Muscle layer of duodenum (tissue), 2 donors: Measurements from ENCODE around the gene MANF.

Experiments
- H3K27ac ChIP-seq: one replicate; pipeline ENCODE4 v1.7.0; 2013; ENCODE audit warnings: mild to moderate bottlenecking, low read length
- H3K27me3 ChIP-seq: one replicate; pipeline ENCODE4 v1.7.0; 2013; ENCODE audit warnings: low read depth, mild to moderate bottlenecking, control low read depth, low read length
- H3K36me3 ChIP-seq, 2 donors: one replicate each; pipeline ENCODE4 v1.7.0; 2013; ENCODE audit warnings: low read length in 2 of 2, control low read depth in 1 of 2, mild to moderate bottlenecking in 1 of 2; ENCODE audit not compliant: insufficient read depth in 2 of 2, control insufficient read depth in 1 of 2
- H3K4me1 ChIP-seq, 2 donors: one replicate each; pipeline ENCODE4 v1.7.0; 2013; ENCODE audit warnings: low read length in 2 of 2, mild to moderate bottlenecking in 2 of 2, control low read depth in 1 of 2, moderate library complexity in 1 of 2; ENCODE audit not compliant: insufficient read depth in 2 of 2, control insufficient read depth in 1 of 2
- H3K4me3 ChIP-seq, 2 donors: one replicate each; pipeline ENCODE4 v1.7.0; 2013; ENCODE audit warnings: low read length in 2 of 2, low read depth in 1 of 2, mild to moderate bottlenecking in 1 of 2
- H3K9me3 ChIP-seq, 2 donors: one replicate each; pipeline ENCODE4 v1.7.0; 2013; ENCODE audit warnings: low read length in 2 of 2, control low read depth in 1 of 2, mild to moderate bottlenecking in 1 of 2; ENCODE audit not compliant: control insufficient read depth in 1 of 2
- donor health status: healthy.

Gene MANF

DNA sequence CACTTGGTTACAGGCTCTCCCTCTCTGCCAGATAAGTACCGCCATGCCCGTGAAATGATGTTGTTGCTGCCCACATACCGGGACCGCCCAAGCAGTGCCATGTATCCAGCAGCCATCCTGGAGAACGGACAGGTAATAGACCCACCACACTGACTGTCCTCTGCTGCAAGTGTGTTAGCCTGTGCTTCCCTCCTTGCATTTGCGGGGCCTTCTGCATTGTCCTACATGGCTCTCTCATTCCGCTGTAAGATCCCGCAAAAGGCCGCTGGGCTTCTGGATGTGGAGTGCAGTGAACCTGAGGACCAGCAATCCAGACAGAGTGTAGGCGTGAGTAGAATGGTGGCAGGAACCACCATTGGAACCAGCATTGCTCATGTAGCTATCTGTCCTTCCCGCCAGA, 10.6 kb upstream of the MANF start:
- no peak overlapping the region for H3K27ac ChIP-seq
- H3K36me3 ChIP-seq = no peaks in the 10 kb centered on the region
- no peaks in the 10 kb centered on the region for H3K4me1 ChIP-seq
- H3K4me3 ChIP-seq = no peak overlapping the region
- no peaks in the 10 kb centered on the region for H3K27me3 ChIP-seq
- no peaks in the 10 kb centered on the region for H3K9me3 ChIP-seq

DNA sequence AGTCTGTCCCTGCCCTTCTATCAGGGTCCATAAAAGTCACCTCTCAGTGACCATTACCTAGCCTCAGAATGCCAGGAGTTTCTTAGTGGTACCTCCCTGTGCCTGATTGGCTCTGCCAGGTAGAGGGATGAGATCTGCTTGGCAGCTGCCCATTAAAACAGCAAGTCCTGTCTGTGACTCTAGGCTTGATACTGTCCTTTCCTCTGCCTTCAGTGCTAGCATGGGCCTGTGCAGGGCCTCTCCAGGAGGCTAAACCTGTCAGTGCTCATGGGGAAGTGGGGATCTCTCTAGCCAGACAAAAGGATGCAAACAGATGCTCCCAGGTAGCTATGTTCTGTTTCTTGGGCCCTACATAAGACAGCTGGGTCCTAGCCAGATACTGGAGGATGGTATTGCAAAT, 10.0 kb upstream of the MANF start:
- H3K4me3 ChIP-seq = no peak overlapping the region
- no peaks in the 10 kb centered on the region for H3K27me3 ChIP-seq
- no peaks in the 10 kb centered on the region for H3K9me3 ChIP-seq
- H3K27ac ChIP-seq = no peak overlapping the region
- no peaks in the 10 kb centered on the region for H3K4me1 ChIP-seq
- H3K36me3 ChIP-seq = no peaks in the 10 kb centered on the region

DNA sequence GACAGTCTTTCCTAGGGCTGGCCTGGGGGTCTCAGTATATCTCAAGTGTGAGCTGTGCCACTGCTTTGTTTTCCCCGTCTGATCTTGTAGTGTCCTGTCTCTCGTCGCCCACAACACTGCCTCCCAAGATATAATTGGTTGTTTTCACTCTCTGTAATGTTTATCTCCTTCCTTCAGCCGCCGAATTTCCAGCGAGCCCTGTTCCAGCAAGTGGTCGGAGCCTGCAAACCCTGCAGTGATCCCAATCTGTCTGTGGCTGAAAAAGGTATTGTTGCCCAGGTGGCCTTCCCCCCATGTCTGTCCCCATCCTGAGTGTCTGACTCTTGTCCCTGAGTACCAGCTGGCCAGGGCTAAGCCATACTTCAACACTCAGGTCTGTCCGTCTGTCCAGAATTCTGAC, 9.5 kb upstream of the MANF start:
- no peaks in the 10 kb centered on the region for H3K36me3 ChIP-seq
- H3K27me3 ChIP-seq = no peaks in the 10 kb centered on the region

DNA sequence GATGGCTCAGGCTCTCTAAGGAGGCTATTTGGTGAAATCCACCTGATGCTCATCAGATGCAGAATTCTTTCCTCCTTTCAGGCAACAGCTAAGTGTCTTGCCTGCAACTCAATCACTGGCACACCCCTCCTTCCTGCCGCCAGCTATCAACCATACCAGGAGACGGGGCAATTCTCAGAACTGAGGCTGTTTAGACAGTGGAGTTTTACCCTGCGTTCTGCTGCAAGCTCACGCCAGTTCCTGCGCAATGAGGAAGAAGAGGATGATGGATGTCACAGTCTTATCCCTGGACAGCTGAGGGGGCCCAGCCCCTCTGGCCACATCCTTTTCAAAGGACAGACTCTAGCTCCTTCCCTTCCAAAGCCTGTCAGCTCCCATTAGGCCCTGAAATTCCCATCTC, 7.0 kb upstream of the MANF start:
- Histone ChIP-seq H3K4me3 (no peak overlapping the region), H3K27ac (no peak overlapping the region), H3K4me1 (no peaks in the 10 kb centered on the region), H3K9me3 (no peaks in the 10 kb centered on the region), H3K27me3 (no peaks in the 10 kb centered on the region), H3K36me3 (no peaks in the 10 kb centered on the region)

More for the DNA sequence above, 9.5 kb upstream of the MANF start:
- Histone ChIP-seq H3K9me3 (no peaks in the 10 kb centered on the region), H3K4me3 (no peak overlapping the region), H3K27ac (no peak overlapping the region), H3K4me1 (no peaks in the 10 kb centered on the region)

DNA sequence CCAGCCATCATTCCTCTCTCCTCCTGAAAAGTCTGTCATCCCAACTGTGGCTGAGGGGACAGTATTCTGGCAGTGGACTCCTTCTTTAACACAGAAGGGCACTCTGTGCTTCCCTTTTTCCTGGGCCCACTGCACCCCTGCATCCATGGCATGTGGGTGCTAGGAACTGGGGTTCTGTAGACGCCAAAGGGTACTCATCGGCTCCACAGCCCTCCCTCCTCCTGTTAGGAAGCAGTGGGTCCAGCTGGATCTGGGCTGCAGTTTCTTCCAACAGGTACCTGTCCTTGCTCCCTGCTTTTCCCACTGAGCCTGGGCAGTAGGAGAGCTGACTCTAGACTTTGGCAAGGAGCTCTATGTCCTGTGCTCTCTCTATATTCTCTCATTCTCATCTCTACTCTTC, 6.4 kb upstream of the MANF start:
- H3K4me1 ChIP-seq = peaks cover 0 to 6% of the 10 kb centered on the region in 2 donors
- H3K27ac ChIP-seq = no peak overlapping the region
- H3K36me3 ChIP-seq = no peaks in the 10 kb centered on the region
- no peak overlapping the region for H3K4me3 ChIP-seq
- H3K9me3 ChIP-seq = no peaks in the 10 kb centered on the region
- no peaks in the 10 kb centered on the region for H3K27me3 ChIP-seq

DNA sequence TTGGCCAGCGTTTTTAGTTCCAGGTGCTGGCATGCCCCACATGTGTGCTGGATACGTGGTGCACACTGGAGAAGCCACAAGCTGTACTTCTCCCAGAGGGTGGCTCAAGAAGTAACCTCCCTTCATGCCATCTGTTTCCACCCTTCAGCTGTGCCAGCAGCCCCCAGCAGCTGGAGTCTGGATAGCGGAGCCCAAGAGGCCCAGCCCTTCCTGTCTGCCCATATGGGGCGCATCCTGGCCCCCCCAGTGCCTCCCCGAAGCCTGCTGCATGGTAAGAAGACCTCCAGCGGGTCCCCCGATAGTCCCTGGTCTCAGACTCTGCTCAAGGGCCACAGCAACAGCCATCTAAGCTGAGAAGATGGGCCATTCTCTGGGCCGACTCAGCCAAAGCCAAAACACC, 5.8 kb upstream of the MANF start:
- Histone ChIP-seq H3K36me3 (no peaks in the 10 kb centered on the region), H3K9me3 (no peaks in the 10 kb centered on the region), H3K4me3 (no peak overlapping the region), H3K27ac (no peak overlapping the region), H3K27me3 (no peaks in the 10 kb centered on the region), H3K4me1 (peaks cover 3 to 12% of the 10 kb centered on the region in 2 donors)

DNA sequence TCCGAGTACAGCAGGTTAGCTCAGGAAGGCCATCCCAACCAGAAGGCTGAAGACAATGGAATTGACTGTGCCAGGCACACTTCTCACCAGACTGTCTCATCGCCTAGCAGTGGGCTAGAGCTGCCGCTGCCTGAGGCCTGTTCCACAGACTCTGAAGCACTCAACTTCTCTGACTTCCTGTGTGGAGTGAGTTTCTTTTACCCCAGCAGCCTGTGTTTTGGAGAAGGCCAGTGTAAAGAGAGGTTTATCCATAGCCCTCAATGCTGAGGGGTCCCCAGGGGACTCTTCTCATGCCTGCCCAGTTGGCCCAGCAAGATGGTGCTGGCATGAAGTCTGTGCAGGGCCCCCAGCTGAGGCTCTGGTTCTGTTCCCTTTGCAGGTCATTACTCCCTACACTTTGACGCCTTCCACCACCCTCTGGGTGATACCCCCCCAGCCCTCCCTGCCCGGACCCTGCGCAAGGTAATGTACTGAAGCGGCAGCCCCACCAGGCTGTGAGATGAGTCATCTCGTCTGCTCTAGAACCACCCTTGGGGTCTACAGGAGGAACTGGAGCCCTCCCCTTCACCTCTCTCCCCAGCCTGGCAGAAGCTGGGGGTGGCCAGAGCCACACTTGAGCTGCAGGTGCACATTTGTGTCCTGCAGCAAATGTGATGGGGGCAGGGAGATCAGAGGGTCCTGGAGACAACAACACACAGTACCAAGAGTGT, 5.2 kb upstream of the MANF start:
- H3K27ac ChIP-seq = no peak overlapping the region
- no peaks in the 10 kb centered on the region for H3K9me3 ChIP-seq
- H3K4me3 ChIP-seq = no peak overlapping the region
- H3K4me1 ChIP-seq = peaks cover 3 to 12% of the 10 kb centered on the region in 2 donors
- H3K36me3 ChIP-seq = no peaks in the 10 kb centered on the region
- H3K27me3 ChIP-seq = no peaks in the 10 kb centered on the region

DNA sequence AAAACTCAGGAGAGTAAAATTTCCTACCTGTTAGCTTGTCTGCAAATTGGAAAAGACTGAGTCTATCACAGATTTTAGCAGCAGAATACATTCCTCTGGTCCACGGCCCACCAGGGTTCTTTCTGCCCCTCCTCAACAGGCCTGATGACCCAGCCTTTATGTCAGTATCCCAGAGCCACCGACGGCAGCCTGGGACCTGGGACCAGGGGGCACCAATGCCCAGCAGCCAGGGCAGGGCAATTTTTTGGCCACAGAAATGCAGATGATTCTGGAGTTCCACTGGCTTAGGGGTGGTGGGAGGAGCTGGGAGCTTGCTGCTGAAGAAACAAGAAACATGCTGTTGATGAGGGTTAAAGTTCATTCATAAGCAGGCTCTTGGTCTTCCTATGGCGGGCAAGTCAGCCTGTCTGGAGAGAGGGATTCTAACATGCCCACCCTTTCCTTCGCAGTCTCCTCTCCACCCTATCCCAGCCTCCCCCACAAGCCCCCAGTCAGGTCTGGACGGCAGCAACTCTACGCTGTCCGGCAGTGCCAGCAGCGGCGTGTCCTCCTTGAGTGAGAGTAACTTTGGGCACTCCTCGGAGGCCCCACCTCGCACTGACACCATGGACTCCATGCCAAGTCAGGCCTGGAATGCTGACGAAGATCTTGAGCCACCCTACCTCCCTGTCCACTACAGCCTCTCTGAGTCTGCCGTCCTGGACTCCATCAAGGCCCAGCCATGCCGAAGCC, 4.3 kb upstream of the MANF start:
- peaks cover 3 to 16% of the 10 kb centered on the region in 2 donors for H3K4me1 ChIP-seq
- no peak overlapping the region for H3K4me3 ChIP-seq
- no peak overlapping the region for H3K27ac ChIP-seq
- H3K27me3 ChIP-seq = no peaks in the 10 kb centered on the region
- no peaks in the 10 kb centered on the region for H3K36me3 ChIP-seq
- H3K9me3 ChIP-seq = no peaks in the 10 kb centered on the region

DNA sequence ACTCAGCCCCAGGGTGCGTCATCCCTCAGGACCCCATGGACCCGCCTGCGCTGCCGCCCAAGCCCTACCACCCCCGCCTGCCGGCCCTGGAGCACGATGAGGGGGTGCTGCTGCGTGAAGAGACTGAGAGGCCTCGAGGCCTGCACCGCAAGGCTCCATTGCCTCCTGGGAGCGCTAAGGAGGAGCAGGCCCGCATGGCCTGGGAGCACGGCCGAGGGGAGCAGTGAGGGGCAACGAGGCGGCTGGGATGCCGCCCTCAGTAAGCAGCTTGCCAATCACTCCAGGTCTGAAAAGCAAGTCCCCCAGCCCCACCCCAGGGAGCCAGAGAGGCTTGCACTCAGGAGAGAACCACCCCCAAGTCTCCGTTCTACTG, 3.8 kb upstream of the MANF start:
- Histone ChIP-seq H3K4me1 (peaks cover 6 to 21% of the 10 kb centered on the region in 2 donors), H3K36me3 (no peaks in the 10 kb centered on the region), H3K4me3 (no peak overlapping the region), H3K27me3 (no peaks in the 10 kb centered on the region), H3K9me3 (no peaks in the 10 kb centered on the region), H3K27ac (no peak overlapping the region)

DNA sequence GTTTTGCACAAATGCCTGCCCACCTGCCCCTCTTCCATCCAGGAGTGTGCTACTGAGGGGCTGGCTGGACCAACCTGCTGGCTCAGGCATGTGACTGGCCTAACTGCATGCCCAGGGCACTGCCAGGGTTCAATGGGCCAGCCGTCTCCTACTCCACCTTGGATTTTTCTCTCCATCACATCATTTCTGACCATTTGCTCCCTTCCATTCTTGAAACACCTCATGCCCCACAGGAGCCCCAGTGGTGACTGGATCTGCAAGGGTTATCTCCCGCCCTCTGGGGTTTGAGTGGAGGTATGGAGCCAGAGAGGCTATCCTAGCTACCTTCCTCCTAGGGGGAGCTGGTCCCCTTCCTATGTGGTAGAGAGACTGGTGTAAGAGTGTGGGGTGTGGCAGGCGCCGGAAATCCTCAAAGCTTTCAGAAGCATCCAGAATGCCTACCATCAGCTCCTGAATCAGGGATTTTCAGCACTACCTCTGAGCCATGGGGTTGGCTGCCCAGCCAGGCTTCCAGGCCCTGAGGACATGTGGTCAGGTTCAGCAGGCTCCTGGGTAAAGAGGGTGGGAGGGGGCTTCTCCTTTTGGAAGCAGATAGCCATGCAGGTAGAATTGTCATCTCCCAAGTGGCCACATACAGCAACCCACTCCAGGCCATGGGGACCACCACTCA, 2.9 kb upstream of the MANF start:
- Histone ChIP-seq H3K27me3 (no peaks in the 10 kb centered on the region), H3K27ac (no peak overlapping the region), H3K9me3 (no peaks in the 10 kb centered on the region), H3K4me1 (peaks cover 10 to 26% of the 10 kb centered on the region in 2 donors), H3K36me3 (no peaks in the 10 kb centered on the region), H3K4me3 (no peak overlapping the region)

DNA sequence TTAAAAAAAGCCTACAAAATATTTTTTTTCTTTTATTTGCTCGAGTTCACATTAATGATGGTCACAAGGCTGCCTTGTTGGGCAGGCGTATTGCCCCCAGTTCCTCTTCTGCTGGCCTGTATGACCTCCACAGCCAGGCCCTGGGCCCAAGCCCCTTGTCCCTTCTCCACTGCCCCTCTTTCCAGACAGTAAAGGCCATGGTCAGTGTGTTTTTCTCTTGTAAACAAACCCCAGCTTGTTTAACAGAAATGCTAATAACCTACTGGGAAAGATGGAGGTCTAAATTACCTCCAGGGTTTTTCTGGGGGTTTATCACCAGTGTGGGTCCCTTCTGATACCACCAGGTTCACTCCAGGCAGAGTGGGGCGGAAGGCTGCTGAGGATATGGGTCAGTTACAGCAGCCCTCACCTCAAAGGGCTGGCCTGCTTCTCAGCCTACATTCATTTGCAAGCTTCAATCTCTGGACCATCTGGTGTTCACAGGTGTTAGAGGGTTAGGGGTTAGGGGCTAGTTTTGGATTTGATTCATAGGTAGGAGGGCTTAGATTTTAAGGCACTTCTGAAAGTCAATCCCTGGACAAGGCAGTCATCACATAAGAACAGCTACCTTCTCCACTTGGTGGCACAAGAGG, 2.0 kb upstream of the MANF start:
- Histone ChIP-seq H3K4me3 (no peak overlapping the region), H3K27me3 (no peaks in the 10 kb centered on the region), H3K27ac (no peak overlapping the region), H3K36me3 (peaks cover 5 to 8% of the 10 kb centered on the region in 2 donors), H3K4me1 (peaks cover 17 to 34% of the 10 kb centered on the region in 2 donors), H3K9me3 (no peaks in the 10 kb centered on the region)
